ENCODE measurements around the gene IL16. TPM values are rescaled to one million over a fixed set of nuclear protein-coding genes. Genes with fewer than 3 reads are reported as not detected.

Gene IL16
- total and polyA plus RNA-seq, 2 donors (not counting 1 experiment from before 2014, with no cell fraction given), result 181 to 287 TPM

DNA sequence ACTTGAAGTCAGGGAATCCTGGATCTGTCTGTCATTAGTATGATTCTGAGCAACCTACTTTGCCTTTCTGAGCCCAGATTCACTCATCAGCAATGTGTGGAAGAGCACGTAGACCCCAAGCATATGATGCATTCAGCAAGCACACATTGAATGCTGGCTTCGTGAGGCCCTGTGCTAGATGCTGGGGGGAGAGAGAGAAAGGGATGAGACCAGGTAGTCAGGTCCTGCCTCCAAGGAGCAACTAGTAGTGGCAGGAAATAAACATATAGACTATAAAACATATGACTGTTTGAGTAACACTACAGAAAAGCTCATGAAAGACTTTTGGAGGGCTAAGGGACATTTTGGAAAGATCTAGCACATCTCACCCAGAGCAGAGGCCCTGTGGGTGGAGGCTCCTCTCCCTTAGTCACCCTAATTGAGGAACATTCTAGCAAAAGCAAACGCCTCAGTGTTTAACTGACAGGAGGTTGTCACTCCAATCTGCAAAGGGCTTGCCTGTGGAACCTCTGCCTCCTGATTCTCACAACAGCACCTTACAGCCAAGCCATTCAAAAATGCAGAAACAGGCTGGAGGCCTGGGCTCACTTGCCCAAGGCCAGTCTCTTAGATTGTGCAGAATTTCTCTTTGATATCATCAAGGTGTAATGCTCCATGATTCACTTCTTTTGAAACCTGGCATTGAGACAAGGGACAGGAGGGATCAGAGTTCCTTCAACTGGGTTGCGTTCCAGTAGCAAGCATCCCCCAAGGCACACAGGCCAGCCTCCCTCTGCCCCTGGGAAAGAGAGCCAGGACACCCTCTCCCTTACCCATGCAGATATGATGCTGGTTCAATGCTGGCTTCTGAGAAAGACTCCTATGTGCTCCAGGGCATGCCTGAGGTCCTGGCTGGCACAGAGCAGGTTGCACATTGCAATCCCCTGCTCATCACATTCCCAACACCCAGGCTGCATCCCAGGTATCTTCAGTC is 101.2 kb downstream of the IL16 start:
- H3K4me1 Mint-ChIP-seq, result peaks cover 92% of the 10 kb centered on the region
- peak overlapping the region; percentile 93 for H3K4me2 ChIP-seq (replicated peaks; ENCODE audit: low read depth, low read length, poor library complexity, severe bottlenecking)
- no peaks in the 10 kb centered on the region for H3K9me3 ChIP-seq (ENCODE audit: control extremely low read depth in 1 of 3, control insufficient read depth in 2 of 3, insufficient read depth in 1 of 3, low read length in 2 of 3)
- ATAC-seq (ENCODE audit: low read depth) (no peak), DNase-seq (no peak)
- H3K9me3 Mint-ChIP-seq (ENCODE audit: insufficient read depth), result no peaks in the 10 kb centered on the region
- CTCF ChIA-PET, result interaction anchor here (1.0 to 8.7 kb wide), 12 partner anchors 11 to 142 kb away, joined by 3 to 146 read pairs (median 22); no protein-coding TSS in a partner anchor
- intact Hi-C loops (cut with micrococcal nuclease), result no loop called here
- H3K4me3 Mint-ChIP-seq, result peak overlapping the region; percentile 100
- peak overlapping the region; percentile 79 to 100 (median 87) for H3K4me3 ChIP-seq (ENCODE audit: control extremely low read depth in 1 of 5, extremely low read depth in 1 of 5, insufficient read depth in 1 of 5, low read depth in 2 of 5, low read length in 4 of 5)
- peak overlapping the region; percentile 98 for H3K27ac Mint-ChIP-seq
- no peak overlapping the region for H2AFZ ChIP-seq (ENCODE audit: insufficient read depth, low read depth, low read length, poor library complexity, severe bottlenecking)
- peaks cover 59 to 89% of the 10 kb centered on the region in 2 donors for H3K4me1 ChIP-seq (ENCODE audit: control insufficient read depth in 2 of 2, insufficient read depth in 2 of 2, low read length in 2 of 2)
- WGBS (ENCODE audit: insufficient coverage), result 0% methylated on average over 2 of the region's 4 CpGs
- H4K20me1 ChIP-seq (ENCODE audit: control insufficient read depth, insufficient read depth, low read length, poor library complexity, severe bottlenecking), result peaks cover 37% of the 10 kb centered on the region
- peaks cover 92% of the 10 kb centered on the region for H3K79me2 ChIP-seq (ENCODE audit: control insufficient read depth, insufficient read depth, low read length)
- H3K9ac ChIP-seq (ENCODE audit: low read length), result peak overlapping the region; percentile 95
- no peaks in the 10 kb centered on the region for H3K27me3 ChIP-seq (replicated peaks in 1 of 4; ENCODE audit: control extremely low read depth in 1 of 4, control insufficient read depth in 3 of 4, insufficient read depth in 4 of 4, low read length in 3 of 4)
- H3K27ac ChIP-seq (ENCODE audit: low read length in 2 of 2), result peak overlapping the region; percentile 95 to 98
- H3K27me3 Mint-ChIP-seq, result no peaks in the 10 kb centered on the region
- POLR2A ChIA-PET, result interaction anchor here (1.2 to 6.9 kb wide), 4 partner anchors 11 to 26 kb away, joined by 6 to 63 read pairs (median 35); partner anchors contain the start of gene STARD5
- TF ChIP-seq, protein P1, sequence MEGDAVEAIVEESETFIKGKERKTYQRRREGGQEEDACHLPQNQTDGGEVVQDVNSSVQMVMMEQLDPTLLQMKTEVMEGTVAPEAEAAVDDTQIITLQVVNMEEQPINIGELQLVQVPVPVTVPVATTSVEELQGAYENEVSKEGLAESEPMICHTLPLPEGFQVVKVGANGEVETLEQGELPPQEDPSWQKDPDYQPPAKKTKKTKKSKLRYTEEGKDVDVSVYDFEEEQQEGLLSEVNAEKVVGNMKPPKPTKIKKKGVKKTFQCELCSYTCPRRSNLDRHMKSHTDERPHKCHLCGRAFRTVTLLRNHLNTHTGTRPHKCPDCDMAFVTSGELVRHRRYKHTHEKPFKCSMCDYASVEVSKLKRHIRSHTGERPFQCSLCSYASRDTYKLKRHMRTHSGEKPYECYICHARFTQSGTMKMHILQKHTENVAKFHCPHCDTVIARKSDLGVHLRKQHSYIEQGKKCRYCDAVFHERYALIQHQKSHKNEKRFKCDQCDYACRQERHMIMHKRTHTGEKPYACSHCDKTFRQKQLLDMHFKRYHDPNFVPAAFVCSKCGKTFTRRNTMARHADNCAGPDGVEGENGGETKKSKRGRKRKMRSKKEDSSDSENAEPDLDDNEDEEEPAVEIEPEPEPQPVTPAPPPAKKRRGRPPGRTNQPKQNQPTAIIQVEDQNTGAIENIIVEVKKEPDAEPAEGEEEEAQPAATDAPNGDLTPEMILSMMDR (IDR thresholded peaks at IDR 0.05), result no peak
- no peak for TF ChIP-seq EZH2 (IDR thresholded peaks at IDR 0.05; ENCODE audit: borderline replicate concordance, insufficient read depth, low read depth, low read length, poor library complexity, severe bottlenecking)
- H3K36me3 ChIP-seq (replicated peaks in 1 of 2; ENCODE audit: control extremely low read depth in 1 of 2, control insufficient read depth in 1 of 2, extremely low read depth in 1 of 2, insufficient read depth in 2 of 2, low read length in 1 of 2), result peaks cover 19 to 66% of the 10 kb centered on the region in 2 experiments
